HG03571 (cell line): ENCODE measurements around the gene PDE6B.
"Not testable (repeated sequence)": the region's sequence is repeated elsewhere in the genome, so short reads cannot be mapped to it uniquely, and the experiment has no call there.

ENCODE experiments used
- ATAC-seq: cut with Tn5 transposase; IDR thresholded peaks from one replicate; pipeline ENCODE4 v1.9.1; 2021; ENCODE audit not compliant: unreplicated experiment

Gene PDE6B

GRCh38 chr4:656436-657337 lies 31.3 kb downstream of the PDE6B start:
- no peak for ATAC-seq

GRCh38 chr4:657338-657833 lies 32.0 kb downstream of the PDE6B start:
- ATAC-seq = no peak

GRCh38 chr4:657834-658667 lies 32.7 kb downstream of the PDE6B start:
- no peak for ATAC-seq

DNA sequence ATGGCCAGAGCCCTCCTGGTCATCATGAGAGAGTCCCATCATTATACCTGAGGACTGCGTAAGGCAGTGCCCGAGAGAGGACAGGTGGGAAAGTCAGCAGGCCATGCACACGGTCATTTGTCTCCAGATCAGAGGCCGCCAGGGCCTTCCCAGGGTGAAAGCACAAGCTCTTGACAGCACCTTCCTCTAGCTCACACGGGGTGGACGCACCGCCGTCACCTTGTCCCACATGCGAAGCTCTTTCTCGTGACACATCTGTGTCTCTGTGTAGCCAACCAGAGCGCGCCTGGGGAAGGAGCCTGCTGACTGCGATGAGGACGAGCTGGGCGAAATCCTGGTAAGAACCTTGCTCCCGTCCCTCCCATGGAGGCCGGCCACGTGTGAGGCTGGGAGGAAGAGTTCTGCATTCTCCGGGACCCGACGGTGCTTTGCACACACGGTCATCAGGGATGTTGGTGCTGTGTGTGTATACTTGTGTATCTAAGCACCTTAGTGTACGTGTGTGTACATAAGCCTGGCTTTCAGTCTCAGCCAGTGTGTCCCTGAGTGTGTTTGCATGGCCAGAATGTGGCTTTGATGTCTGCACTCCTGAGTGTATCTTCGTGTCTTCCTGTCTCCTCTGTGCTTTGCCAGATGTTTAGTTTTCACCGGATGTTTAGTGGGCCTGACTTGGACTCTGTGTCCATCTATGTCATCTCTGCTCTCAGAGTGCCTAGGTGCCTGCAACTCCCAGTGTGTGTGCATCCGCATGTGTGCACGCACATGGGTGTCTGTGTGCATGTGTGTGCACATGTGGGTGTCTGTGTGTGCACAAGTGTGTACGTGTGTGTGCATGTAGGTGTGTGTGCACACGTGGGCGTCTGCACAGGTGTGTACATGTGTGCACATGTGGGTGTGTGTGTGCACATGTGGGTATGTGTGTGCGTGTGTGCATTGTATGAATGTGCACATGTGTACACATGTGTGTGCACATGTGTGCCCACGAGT lies 33.6 kb downstream of the PDE6B start:
- no peak for ATAC-seq

GRCh38 chr4:659851-660250 lies 34.5 kb downstream of the PDE6B start:
- ATAC-seq = no peak

- ATAC-seq = no peak
These were observed 35.0 kb downstream of the PDE6B start for GRCh38 chr4:660401-660800.

- ATAC-seq = no peak
These were observed 35.9 kb downstream of the PDE6B start for GRCh38 chr4:661231-661630.

DNA sequence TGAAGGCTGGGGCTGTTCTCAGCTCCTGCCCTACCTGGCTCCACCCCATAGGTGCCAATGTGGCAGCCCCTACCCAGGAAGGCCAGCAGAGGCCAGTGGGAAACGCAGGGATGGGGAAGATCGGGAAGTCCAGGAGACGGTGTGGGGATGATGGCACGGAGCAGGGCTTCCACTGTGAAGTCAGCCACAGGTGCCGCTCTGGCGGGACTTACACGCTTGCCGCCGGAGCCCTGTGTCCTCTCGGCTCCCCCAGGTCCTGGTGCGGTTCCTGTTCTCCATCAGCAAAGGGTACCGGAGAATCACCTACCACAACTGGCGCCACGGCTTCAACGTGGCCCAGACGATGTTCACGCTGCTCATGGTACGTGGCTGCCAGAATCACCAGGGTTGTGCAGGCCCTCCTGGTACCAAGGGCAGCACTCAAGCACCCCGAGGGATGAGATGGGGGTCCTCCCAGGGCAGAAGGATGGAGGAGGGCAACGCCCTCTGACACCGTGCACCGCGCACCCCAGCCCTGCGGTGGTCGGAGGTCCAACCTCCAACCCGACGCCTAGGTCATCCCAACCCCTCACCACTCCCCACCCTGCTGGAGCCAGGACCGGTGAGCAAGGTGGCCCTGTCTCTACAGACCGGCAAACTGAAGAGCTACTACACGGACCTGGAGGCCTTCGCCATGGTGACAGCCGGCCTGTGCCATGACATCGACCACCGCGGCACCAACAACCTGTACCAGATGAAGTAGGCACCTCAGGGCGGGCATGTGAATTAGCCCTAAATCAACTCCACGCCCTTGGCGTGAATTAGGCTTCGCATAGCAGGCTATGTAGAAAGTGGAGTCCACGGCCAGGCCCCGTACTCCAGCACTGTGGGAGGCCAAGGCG lies 36.7 kb downstream of the PDE6B start:
- ATAC-seq = no peak

DNA sequence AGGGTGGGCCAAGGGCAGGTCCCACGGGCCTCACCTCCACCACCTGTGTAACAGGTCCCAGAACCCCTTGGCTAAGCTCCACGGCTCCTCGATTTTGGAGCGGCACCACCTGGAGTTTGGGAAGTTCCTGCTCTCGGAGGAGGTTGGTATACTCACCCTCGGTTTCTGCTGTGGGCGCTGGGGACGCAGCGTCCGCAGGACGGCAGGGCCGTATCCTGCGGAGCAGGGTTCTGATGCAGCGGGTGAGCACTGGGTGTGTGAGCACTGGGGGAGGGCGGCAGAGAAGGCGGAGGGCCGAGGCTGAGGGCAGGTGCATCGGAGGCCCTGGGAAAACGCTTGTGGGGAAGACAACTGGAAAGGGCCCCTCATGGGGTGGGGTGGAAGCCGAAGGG lies 37.7 kb downstream of the PDE6B start:
- ATAC-seq = no peak

- peak; percentile 70 for ATAC-seq
These were observed 38.4 kb downstream of the PDE6B start for GRCh38 chr4:663438-664428.

DNA sequence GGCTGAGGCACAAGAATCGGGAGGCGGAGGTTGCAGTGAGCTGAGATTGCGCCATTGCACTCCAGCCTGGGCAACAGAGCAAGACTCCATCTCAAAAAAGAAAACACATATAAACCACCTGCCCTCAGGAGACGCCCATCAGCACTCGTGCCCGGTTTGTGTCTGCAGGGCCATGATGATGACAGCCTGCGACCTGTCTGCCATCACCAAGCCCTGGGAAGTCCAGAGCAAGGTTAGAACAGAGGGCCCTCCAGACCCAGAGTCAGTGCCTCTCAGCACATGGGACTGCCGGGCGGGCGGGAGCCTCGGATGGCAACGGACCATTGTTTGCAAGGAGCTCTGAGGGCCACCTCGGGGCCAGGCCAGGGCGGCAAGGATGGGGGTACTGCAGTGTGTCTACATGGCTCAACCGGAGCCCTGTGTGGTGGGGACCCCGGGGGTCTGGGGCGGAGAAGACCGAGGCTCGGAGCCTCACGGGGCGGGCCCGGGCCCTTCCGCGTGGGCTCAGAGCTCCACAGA lies 39.4 kb downstream of the PDE6B start:
- no peak for ATAC-seq

GRCh38 chr4:665381-665750 lies 40.0 kb downstream of the PDE6B start:
- no peak for ATAC-seq

DNA sequence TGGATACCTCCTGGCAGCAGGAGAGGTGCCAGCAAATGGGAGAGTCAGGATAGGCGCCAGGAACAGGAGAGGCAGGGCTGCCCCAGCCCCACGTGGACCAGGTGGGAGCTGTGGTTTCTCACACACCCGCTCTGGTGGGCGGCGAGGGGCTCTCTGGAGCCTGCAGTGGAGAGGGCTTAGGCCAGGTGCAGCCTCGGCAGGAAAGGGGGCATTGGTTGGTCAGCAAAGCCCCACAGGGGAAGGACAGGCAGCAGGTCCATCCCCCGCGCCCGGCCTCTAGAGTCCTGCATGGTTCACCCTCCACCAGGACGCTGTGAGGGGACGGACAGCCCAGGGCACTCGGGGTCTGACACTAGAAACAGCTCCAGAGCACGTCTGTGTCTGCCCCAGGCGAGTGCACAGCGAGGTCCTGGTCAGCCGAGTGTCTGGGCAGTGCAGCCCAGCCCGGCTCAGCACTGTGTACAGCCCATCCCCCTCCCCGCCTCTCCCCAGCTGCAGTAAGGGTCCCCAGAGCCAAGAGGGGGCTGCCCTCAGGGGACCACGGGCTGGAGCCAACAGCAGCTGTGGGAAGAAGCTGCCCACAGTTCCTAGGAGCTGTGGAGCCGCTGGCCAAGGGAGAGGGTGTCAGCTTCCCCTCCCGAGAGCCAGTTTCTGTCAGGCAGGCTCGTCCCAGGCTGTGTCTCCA lies 40.5 kb downstream of the PDE6B start:
- no peak for ATAC-seq

DNA sequence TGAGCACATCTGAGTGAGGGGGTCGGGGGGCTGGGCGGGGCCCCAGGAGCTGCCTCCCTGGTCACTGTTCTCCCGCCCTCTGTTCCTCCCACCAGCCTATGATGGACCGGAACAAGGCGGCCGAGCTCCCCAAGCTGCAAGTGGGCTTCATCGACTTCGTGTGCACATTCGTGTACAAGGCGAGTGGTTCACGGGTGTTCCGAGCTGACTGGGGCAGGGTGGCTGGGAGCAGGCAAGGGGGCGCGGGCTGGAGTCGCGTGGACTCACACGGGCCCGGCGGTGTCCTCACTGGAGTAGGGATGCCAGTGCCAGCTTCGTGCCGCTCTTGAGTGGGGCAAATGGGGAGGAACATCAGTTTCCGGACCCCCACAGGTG lies 41.0 kb downstream of the PDE6B start:
- no peak for ATAC-seq

DNA sequence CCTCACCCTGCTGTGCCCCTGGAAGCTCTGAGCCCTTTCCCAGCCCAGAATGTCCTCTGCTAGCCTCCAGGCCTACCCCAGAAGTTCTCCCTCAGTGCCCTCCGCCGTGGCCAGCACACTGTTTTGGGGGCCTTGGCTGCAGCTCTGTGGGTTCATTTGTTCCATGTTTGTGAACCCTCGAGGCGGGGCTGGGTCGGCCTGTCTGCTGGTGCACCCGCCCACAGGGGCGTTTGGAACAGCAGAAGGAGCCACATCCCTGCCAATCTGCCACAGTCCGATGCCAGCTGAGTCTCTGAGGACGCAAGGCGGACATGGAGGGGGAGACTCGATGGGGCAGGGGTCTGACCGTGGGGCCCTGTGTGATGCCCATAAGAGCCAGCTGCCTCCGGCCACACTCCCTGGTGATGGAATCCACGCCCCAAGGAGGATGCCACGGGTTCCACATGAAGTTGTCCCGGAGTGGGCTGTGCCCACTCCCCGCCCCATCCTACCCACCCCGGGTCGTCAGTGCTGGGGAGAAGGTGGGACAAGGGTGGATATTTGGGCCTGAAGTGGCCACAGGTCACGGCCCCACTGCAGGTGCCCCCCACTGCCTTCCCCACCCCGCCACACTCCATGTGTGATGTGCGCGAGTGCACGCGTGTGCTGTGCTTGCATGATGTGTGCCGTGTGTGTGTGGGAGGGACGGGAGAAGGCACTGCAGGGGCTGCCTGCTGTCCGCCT lies 41.6 kb downstream of the PDE6B start:
- ATAC-seq = no peak

GRCh38 chr4:667545-667925 lies 42.2 kb downstream of the PDE6B start:
- no peak for ATAC-seq

- ATAC-seq = not testable (repeated sequence)
These were observed 42.8 kb downstream of the PDE6B start for GRCh38 chr4:668219-668618.
